HAP-1 (cell line): ENCODE results near the gene AVPR2.

Experiments
- DNase-seq, 2 experiments: peaks; one replicate each; pipeline ENCODE4 v3.0.0-alpha.2; 2016 to 2020; ENCODE audit warnings: low spot score in 2 of 2
- H3K27me3 ChIP-seq: fragments of 250-450 bp; sonication (Bioruptor Pico); 2 replicates; pipeline ENCODE4 v1.5.1; 2020; ENCODE audit warnings: low read depth, mild to moderate bottlenecking, moderate library complexity
- H3K36me3 ChIP-seq: fragments of 250-450 bp; sonication (Bioruptor Pico); replicated peaks from 2 replicates; pipeline ENCODE4 v1.5.1; 2020; ENCODE audit warnings: mild to moderate bottlenecking
- H3K4me1 ChIP-seq: fragments of 250-450 bp; sonication (Bioruptor Pico); 2 replicates; pipeline ENCODE4 v1.5.1; 2020; ENCODE audit warnings: mild to moderate bottlenecking
- H3K4me3 ChIP-seq: fragments of 250-450 bp; sonication (Bioruptor Pico); 2 replicates; pipeline ENCODE4 v1.5.1; 2020; ENCODE audit warnings: mild to moderate bottlenecking, moderate library complexity
- H3K9me3 ChIP-seq: fragments of 250-450 bp; sonication (Bioruptor Pico); 2 replicates; pipeline ENCODE4 v1.5.1; 2020; ENCODE audit warnings: mild to moderate bottlenecking, moderate library complexity
- in situ Hi-C: fragments of 300-500 bp; cut with MboI; formaldehyde crosslinking; loops from 3 replicates; pipeline ENCODE4 v1.14.3; 2020; ENCODE audit warnings: low sequenced_read_pairs, inconsistent platforms, mixed read lengths

Gene AVPR2

DNA sequence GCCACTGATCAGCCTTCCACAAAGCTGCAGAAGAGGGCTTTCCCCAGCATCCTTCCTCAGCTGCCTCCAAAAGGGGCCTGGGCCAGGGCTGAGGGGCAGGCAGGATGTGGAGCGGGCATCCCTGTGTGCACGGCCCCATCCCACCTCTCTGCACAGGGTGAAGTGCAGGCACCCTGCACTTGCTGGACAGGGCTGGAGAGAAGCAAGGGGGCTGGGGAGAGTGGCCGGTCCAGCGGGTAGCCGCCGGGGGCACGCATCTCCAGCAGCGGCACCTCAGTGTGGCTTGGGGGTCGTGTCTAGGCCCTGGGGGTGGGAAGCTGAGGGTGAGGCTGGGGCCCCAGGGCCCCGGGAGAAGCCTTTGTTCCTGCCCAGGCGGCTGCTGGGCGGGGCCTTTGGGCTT is 3.0 kb downstream of the AVPR2 start:
- no peaks in the 10 kb centered on the region for H3K9me3 ChIP-seq
- H3K4me1 ChIP-seq: no peaks in the 10 kb centered on the region
- no peak for DNase-seq
- no peaks in the 10 kb centered on the region for H3K36me3 ChIP-seq
- in situ Hi-C loops: no loop called here
- H3K27me3 ChIP-seq: no peaks in the 10 kb centered on the region
- no peak overlapping the region for H3K4me3 ChIP-seq

DNA sequence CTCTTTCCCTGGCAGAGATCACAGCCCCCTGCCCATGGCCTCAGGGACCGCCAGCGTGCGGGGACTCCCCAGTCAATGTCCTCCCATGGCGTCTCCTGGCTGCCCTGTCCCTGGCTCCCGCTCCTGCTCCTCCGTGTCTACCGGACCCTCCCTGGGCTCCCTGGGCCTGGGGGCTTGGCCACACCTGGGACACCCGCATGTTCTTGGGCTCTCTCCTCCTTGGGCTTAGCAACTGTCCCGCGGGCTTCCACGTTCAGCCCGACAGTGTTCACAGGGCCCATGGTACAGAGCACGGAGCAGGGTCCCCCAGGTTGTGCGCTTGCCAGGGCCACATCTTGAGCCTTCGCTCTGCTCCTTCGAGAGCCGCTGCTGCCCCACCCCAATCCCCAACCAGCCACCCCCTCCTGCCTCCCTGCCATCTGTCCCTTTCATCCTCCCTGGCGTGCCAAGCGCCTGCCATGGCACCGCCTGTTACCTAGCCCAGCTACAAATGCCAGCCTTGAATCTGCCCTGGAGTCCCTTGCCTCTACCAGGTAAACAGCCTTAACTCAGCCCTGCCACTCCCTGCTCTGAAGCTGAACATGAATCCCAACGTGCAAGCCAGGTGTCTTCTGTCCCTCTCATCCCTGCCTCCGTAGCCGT is 3.9 kb downstream of the AVPR2 start:
- no peaks in the 10 kb centered on the region for H3K27me3 ChIP-seq
- no peaks in the 10 kb centered on the region for H3K36me3 ChIP-seq
- no peak overlapping the region for H3K4me3 ChIP-seq
- no peaks in the 10 kb centered on the region for H3K4me1 ChIP-seq
- in situ Hi-C loops: no loop called here
- DNase-seq: no peak
- H3K9me3 ChIP-seq: no peaks in the 10 kb centered on the region

DNA sequence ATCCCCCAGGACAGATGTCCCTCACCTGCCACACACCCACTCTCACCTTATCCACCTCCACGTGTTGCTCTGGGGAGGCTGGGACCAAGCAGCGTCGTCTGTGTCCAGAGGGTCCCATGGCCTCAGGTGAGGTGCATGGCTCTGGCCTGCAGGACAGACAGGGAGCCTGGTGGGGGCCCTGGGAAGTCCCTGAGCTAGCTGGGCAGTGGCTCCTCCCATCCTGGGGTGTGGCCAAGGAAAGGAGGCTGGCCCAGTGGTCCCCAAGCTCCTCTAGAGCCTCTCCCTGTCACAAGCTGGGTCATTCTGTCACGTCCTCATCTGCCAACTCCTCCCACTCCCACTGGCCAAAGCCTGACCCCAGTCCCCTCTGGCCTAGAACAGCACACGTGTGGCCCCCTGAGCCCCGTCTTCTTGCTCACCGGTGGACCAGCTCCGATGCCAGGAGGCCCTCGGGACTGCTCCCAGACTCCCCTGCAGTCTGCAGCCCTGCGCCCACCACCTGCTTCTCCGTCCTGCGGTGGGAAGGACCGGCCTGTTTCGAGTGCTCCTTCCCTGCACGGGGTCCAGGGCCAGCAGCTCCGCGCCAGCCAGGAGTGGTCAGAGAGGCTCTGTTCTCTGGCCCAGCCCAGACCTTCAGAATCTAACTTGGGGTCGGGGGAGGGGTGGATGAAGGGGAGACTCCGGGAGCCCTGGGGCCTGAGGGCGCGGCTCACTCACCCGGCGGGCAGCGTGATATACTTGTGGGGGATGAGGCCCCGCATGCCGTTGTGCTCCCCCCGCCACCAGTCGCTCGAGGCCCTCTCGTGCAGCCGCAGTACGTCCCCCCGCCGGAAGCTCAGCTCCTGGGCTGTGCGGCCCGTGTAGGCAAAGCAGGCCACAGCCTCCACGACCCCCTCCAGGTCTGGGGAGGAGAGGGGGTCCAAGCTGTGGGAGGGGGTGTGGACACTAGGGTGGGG is 4.8 kb downstream of the AVPR2 start:
- peak in 1 of 2 experiments; percentile 67 for DNase-seq
- no peaks in the 10 kb centered on the region for H3K9me3 ChIP-seq
- no peak overlapping the region for H3K4me3 ChIP-seq
- in situ Hi-C loops: no loop called here
- no peaks in the 10 kb centered on the region for H3K4me1 ChIP-seq
- no peaks in the 10 kb centered on the region for H3K27me3 ChIP-seq
- H3K36me3 ChIP-seq: no peaks in the 10 kb centered on the region

DNA sequence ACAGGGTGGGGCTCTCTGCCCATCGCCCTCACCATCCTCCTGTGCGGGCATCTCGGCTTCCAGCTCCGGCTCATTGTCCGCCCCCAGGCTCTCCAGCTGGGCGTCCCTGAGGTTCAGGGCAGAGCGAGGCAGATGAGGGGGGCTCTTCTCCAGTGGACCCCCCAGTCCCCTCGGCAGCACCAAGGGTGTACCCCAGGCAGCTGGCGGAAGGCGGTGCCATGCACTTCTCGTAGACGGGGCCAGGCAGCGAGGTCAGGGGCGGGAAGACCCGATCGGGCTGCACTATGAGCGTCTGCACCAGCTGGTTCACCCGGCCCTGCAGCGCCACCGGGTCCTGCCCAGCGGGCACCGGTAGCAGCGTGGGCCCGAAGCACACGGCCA is 5.5 kb downstream of the AVPR2 start:
- in situ Hi-C loops: no loop called here
- Histone ChIP-seq H3K4me1 (no peaks in the 10 kb centered on the region), H3K9me3 (no peaks in the 10 kb centered on the region), H3K27me3 (no peaks in the 10 kb centered on the region), H3K4me3 (no peak overlapping the region), H3K36me3 (no peaks in the 10 kb centered on the region)
- no peak for DNase-seq

DNA sequence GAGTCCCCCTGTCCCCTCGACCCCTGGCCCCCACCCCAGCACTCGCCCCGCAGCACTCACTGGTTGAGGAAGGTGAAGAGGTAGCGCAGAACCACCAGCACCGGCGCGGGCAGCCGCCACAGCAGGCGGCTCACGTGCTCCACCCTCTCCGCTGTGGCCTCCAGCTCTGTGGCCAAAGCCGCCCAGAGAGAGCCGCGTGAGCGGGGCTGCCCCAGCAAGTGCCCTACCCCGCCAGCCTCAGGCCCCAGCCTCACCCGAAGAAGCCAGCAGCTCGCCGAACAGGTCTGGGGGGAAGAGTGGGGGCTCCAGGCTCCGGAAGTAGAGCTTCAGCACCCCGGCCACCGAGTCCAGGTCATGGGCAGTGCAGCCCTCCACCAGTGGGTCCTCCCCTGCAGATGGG is 6.0 kb downstream of the AVPR2 start:
- Histone ChIP-seq H3K9me3 (no peaks in the 10 kb centered on the region), H3K4me3 (no peak overlapping the region), H3K27me3 (no peaks in the 10 kb centered on the region), H3K36me3 (no peaks in the 10 kb centered on the region), H3K4me1 (no peaks in the 10 kb centered on the region)
- in situ Hi-C loops: no loop called here
- DNase-seq: no peak

DNA sequence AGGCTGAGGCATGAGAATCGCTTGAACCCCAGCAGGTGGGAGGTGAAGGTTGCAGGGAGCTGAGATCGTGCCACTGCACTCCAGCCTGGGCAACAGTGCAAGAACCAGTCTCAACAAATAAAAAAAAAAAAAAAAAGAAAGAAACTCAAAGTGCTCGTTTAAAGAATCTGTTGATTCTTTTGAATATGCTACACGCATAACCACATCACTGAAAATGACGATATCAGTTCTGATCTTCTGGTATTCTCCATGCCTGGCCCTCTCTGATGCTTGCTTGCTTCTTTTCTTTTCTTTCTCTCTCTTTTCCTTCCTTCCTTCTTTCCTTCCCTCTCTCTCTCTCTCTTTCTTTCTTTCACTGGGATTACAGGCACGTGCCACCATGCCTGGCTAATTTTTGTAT is 7.3 kb downstream of the AVPR2 start:
- no peaks in the 10 kb centered on the region for H3K36me3 ChIP-seq
- H3K9me3 ChIP-seq: no peaks in the 10 kb centered on the region
- H3K4me3 ChIP-seq: no peak overlapping the region
- H3K27me3 ChIP-seq: no peaks in the 10 kb centered on the region
- no peak for DNase-seq
- no peaks in the 10 kb centered on the region for H3K4me1 ChIP-seq
- in situ Hi-C loops: no loop called here

DNA sequence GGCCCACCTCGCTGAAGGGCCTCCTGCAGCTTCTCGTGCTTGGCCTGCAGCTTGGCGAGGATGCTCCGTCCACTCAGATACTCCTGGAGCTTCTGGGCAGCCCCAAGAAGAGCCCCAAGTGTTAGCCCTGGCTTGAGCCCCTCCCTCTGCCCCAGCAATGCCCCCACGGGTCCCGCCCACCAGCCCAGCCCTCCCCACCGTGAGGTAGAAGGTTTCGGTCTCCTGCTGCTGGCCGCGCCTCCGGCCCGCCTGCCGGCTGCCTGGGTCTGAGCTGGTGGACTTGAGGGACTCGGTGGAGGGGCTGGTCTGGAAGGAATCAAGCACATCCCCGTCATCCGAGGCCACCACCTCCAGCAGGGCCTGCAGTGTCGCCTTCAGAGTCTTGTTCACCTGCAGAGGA is 8.7 kb downstream of the AVPR2 start:
- no peaks in the 10 kb centered on the region; the same call in 1 of the 2 replicates for H3K36me3 ChIP-seq
- H3K4me3 ChIP-seq: no peak overlapping the region
- DNase-seq: no peak
- no peaks in the 10 kb centered on the region for H3K4me1 ChIP-seq
- no peaks in the 10 kb centered on the region for H3K27me3 ChIP-seq
- no peaks in the 10 kb centered on the region for H3K9me3 ChIP-seq
- in situ Hi-C loops: no loop called here

DNA sequence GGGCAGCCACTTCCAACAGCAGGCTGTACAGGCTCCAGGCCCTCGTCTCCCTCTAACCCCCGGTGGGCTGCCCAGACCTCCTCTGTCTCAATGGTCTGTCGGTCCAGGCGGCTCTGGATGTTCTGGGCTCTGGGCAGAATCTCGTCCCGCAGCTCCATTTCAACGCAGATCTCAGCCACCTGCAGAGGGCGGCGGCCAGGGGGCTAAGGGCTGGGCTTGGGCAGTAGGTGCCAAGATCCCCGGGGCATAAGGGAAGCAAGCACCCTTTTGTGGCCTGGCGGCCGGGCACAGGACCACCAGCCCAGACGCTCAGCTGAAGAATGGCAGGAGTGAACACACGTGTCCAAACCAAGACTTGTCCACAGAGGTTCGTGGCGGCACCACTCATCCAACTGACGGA is 9.2 kb downstream of the AVPR2 start:
- no peak for DNase-seq
- Histone ChIP-seq H3K9me3 (no peaks in the 10 kb centered on the region), H3K27me3 (no peaks in the 10 kb centered on the region), H3K36me3 (no peaks in the 10 kb centered on the region; the same call in 1 of the 2 replicates), H3K4me3 (no peak overlapping the region), H3K4me1 (no peaks in the 10 kb centered on the region)
- in situ Hi-C loops: no loop called here

DNA sequence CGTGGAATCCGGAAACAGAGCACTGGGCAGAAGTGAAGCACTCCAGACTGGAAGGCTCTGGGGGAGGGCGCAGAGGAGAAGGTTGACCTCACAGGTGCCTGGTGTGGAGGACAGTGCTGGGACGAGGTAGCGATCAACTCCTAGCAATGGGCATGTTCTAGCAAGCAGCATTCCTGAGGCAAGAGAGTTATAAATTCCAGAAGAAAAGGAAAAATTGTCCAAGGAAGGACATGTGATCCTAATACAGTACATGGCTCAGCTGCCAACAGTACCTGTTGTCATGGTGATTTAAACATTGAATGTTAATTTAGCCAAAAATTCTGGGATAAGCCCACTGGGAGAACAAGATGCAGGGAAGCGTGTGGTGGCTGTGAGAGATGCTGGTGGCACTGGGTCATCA is 13.4 kb downstream of the AVPR2 start:
- DNase-seq: no peak
- H3K9me3 ChIP-seq: no peaks in the 10 kb centered on the region
- no peaks in the 10 kb centered on the region for H3K27me3 ChIP-seq
- H3K36me3 ChIP-seq: no peaks in the 10 kb centered on the region; the same call in 1 of the 2 replicates
- no peak overlapping the region for H3K4me3 ChIP-seq
- in situ Hi-C loops: no loop called here
- no peaks in the 10 kb centered on the region; the same call in 1 of the 2 replicates for H3K4me1 ChIP-seq

DNA sequence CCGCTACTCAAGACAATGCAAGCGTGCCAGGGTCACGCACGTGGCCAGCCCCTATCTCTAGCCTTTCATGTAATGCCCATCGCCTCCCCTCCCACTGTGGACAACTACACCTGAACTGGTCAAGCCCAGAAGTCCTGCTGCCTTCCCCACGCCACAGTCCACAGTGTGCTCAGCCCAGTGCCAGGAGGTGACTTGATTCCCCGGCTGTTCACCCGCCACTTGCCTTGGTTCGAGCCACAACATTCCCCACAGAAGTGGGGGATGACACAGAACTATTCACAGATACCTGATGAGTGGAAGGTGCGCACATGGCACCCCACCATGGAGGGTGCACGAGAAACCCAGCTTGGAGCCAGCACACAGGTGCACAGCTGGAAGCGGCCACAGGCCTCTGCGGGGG is 14.8 kb downstream of the AVPR2 start:
- Histone ChIP-seq H3K27me3 (no peaks in the 10 kb centered on the region), H3K36me3 (no peaks in the 10 kb centered on the region; the same call in 1 of the 2 replicates), H3K4me1 (peaks cover 8% of the 10 kb centered on the region), H3K9me3 (no peaks in the 10 kb centered on the region), H3K4me3 (no peak overlapping the region)
- DNase-seq: no peak
- in situ Hi-C loops: no loop called here

DNA sequence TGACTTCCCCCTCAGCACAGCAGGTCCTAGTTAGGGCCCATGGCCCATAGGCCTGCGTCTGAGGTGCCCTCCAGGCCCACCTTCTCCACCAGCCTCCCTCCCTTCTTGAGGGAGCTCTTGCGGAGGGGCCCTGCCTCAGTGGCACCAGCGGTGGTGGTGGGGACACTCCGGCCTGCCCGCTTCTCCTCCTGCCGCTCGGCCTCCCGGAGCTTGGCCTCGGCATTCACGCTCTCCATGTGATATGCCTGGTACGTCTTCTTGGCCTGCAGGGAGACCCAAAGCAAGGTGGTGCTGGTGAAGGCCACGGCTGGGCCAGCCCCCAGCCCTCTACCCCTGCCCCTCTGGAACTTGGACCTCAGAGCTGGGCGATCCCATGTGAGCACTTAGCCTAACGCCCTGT is 16.1 kb downstream of the AVPR2 start:
- no peak for DNase-seq
- in situ Hi-C loops: no loop called here
- Histone ChIP-seq H3K4me1 (peaks cover 20% of the 10 kb centered on the region), H3K9me3 (no peaks in the 10 kb centered on the region), H3K4me3 (no peak overlapping the region), H3K27me3 (no peaks in the 10 kb centered on the region), H3K36me3 (no peaks in the 10 kb centered on the region; the same call in 1 of the 2 replicates)

DNA sequence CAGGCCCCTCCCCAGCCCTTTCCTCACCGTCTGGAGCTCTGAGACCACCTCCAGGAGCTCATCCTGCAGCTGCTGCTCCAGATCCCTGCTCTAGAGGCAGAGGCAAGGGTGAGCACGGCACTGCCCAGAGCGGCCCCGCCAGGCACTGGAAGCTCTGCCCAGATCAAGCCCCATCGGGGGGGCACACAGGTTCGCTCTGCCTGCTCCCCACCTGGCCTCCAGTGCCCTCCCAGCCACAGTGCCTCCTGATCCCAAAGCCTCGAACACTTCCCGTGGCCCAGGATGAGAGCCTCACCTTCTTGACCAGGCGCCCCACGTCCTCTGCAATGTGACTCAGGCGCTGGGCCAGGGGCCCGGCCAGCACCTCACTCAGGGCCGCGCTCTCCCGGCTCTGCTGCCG is 16.6 kb downstream of the AVPR2 start:
- Histone ChIP-seq H3K4me3 (no peak overlapping the region), H3K9me3 (no peaks in the 10 kb centered on the region), H3K27me3 (no peaks in the 10 kb centered on the region), H3K36me3 (no peaks in the 10 kb centered on the region; the same call in 1 of the 2 replicates), H3K4me1 (peaks cover 25% of the 10 kb centered on the region)
- DNase-seq: no peak
- in situ Hi-C loops: no loop called here

DNA sequence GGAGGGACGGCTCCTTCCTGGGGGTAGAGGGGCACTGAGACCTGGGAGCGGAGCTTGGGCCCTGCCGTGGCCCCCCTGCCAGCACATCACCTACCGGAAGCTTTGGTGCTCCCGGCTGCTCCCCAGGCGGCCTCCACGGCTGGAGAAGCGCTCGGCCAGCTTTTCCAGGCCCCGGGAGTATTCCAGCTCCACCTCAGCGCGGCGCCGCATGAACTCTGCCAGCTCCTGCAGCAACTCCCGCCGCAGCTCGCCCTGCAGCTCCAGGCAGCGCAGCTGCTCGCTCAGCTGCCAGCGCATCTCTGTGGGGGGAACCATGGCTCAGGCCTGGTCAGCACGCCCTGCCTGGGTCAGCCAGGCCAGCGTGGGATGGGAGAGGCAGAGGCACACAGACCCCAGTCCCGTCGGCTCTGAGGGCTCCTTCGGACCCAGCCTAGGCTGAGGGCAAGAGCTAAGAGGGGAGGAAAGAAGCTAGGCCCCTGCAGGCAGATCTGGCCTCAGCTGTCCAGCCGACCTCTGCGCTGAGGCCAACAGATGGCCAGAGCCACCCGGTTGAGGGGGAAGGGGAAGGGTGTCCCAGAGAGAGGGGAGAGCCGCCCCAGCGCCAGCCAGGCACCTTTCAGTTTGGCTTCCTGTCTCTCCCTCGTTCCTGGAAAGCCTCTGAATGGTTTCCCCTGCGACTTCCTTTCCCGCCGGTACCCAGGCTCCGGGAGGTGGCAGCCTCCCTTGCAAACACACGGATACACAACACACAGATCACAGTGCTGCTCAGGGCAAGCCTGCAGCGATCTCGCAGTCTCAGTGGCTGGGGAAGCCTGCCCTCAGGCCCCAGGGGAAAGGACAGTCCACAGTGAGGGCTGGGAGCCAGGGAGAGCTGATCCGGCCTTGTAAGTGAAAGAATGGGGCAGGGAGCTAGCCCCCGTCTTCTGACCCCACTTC is 17.3 kb downstream of the AVPR2 start:
- H3K36me3 ChIP-seq: no peaks in the 10 kb centered on the region; the same call in 1 of the 2 replicates
- no peaks in the 10 kb centered on the region for H3K27me3 ChIP-seq
- H3K4me3 ChIP-seq: no peak overlapping the region
- no peaks in the 10 kb centered on the region for H3K9me3 ChIP-seq
- peaks cover 30% of the 10 kb centered on the region for H3K4me1 ChIP-seq
- in situ Hi-C loops: no loop called here
- no peak for DNase-seq
